Heart left ventricle (tissue), 16 donors: ENCODE results near the gene NANOS1. TPM values are rescaled to one million over a fixed set of nuclear protein-coding genes. Genes with fewer than 3 reads are reported as not detected.

Source experiments
- ATAC-seq, 4 donors: fragments of 200-7000 bp; cut with Tn5 transposase; one replicate each; pipeline ENCODE4 v1.9.1; 2020 to 2022; ENCODE audit warnings: moderate library complexity in 4 of 4, mild to moderate bottlenecking in 3 of 4, moderate number of reproducible peaks in 1 of 4
- DNase-seq, 5 donors: peaks; one replicate each; pipeline ENCODE4 v3.0.0-alpha.2; 2020
- H3K27ac ChIP-seq, 12 donors: fragments of 200-600 bp; sonication (generic) in 4 of 12; one replicate each; pipeline versions ENCODE4 v1.5.0 to v1.8.0; 2016 to 2022; ENCODE audit warnings: mild to moderate bottlenecking in 2 of 12
- H3K27me3 ChIP-seq, 9 donors: fragments of 200-600 bp; sonication (generic) in 2 of 9; one replicate each; pipeline versions ENCODE4 v1.5.1 to v1.8.0; 2016 to 2022; ENCODE audit warnings: mild to moderate bottlenecking in 3 of 9
- H3K36me3 ChIP-seq, 9 donors: fragments of 200-600 bp; sonication (generic) in 2 of 9; one replicate each; pipeline versions ENCODE4 v1.5.0 to v1.8.0; 2018 to 2022; ENCODE audit warnings: mild to moderate bottlenecking in 2 of 9
- H3K4me1 ChIP-seq, 12 donors: fragments of 200-600 bp; sonication (generic) in 4 of 12; one replicate each; pipeline versions ENCODE4 v1.5.0 to v1.8.0; 2016 to 2022; ENCODE audit warnings: mild to moderate bottlenecking in 3 of 12
- H3K4me3 ChIP-seq, 12 donors: fragments of 200-600 bp; sonication (generic) in 4 of 12; one replicate each; pipeline versions ENCODE4 v1.5.0 to v1.8.0; 2017 to 2022; ENCODE audit warnings: mild to moderate bottlenecking in 9 of 12, moderate library complexity in 4 of 12
- H3K9me3 ChIP-seq, 12 donors: fragments of 200-600 bp; sonication (generic) in 4 of 12; one replicate each; pipeline versions ENCODE4 v1.5.0 to v1.8.0; 2016 to 2022; ENCODE audit warnings: mild to moderate bottlenecking in 1 of 12
- POLR2A ChIP-seq, 2 donors: fragments of 450-650 bp; IDR thresholded peaks; one replicate each; pipeline ENCODE4 v1.6.1; 2017; ENCODE audit warnings: antibody characterized with exemption in 2 of 2, mild to moderate bottlenecking in 2 of 2, moderate library complexity in 2 of 2
- WGBS, 4 donors: extraction: QIAGEN DNeasy Blood & Tissue Kit in 2 of 4; methylation state at CpG; one replicate each; pipeline versions ENCODE4 v1.1.5 to v1.1.7; 2013 to 2018; 5-methylcytosine and 5-hydroxymethylcytosine counted together
- intact Hi-C, 10 donors: fragments of 100-400 bp; cut with DNase I; formaldehyde crosslinking; loops; one replicate each; pipeline versions ENCODE4 v1.11.1 to v1.14.2; 2022
- polyA plus RNA-seq, 2 donors: library from polyadenylated mRNA; stranded (reverse); fragments of 200-250 nt; gene quantifications; one replicate each; pipeline ENCODE4 v1.2.3, GENCODE V29; 2013
- total RNA-seq, 9 donors: library from RNA; depleted of rRNA in 2 of 9; stranded (reverse); fragments of >200 nt in 2 of 9; fragmentation: NEBNext Ultra II Directional in 3 of 9; extraction: Animal tissue kit (Norgen Biotek cat#: 25700) in 3 of 9; gene quantifications; one replicate each; pipeline versions ENCODE4 v1.1.0 to v1.2.4, GENCODE V29; 2016 to 2023
- TF ChIP-seq, protein P1 (sequence below), 12 donors: fragments of 200-600 bp; sonication (generic) in 4 of 12; IDR thresholded peaks; one replicate each; pipeline versions ENCODE4 v1.5.0 to v1.8.0; 2018 to 2022; ENCODE audit warnings: antibody characterized with exemption in 12 of 12, mild to moderate bottlenecking in 5 of 12
- donor health status: ischemic (EF 13 %, LVEDD 7.1; RV severe dilation, severe dysfunction).
- donor health status: healthy with polysubstance abuse.
- donor health status: DM: no; HTN: yes; CAD: no.
- donor health status: DM: no; HTN: no; CAD: no.
- donor health status: ischemic (EF 25% LVEDD 6.9; RV normal size, moderate dysfunction).
- donor health status: ischemic (EF 25% LVEDD 5.7; RV mildly dilated, moderate dysfunction).
- donor health status: healthy.
- donor health status: DM: yes; HTN: yes; CAD: no.
- donor health status: ischemic (EF 35%, LVEDD 5.7; RV mildly dilated, moderate dysfunction).
- donor health status: nonischemic (EF 11% LVEDD 7.7; RV severe dilation, severe dysfunction).
- donor health status: DM: yes; HTN: yes; CAD: no.
- donor health status: PGD.
- donor health status: ischemic (EF 29% LVEDD 5.4; RV normal size, mild dysfunction).
- donor health status: nonischemic (EF 23%, LVEDD 6.1; RV moderate dilation, normal function).

NANOS1 gene
- total and polyA plus RNA-seq, 11 donors = 3.3 to 41.4 (median 8.8) TPM

- H3K9me3 ChIP-seq = no peaks in the 10 kb centered on the region
- H3K27ac ChIP-seq = peak overlapping the region in 1 of 12 donors; percentile 65
- H3K36me3 ChIP-seq = no peaks in the 10 kb centered on the region
- DNase-seq = no peak
- no peaks in the 10 kb centered on the region for H3K27me3 ChIP-seq
- TF ChIP-seq, protein P1, sequence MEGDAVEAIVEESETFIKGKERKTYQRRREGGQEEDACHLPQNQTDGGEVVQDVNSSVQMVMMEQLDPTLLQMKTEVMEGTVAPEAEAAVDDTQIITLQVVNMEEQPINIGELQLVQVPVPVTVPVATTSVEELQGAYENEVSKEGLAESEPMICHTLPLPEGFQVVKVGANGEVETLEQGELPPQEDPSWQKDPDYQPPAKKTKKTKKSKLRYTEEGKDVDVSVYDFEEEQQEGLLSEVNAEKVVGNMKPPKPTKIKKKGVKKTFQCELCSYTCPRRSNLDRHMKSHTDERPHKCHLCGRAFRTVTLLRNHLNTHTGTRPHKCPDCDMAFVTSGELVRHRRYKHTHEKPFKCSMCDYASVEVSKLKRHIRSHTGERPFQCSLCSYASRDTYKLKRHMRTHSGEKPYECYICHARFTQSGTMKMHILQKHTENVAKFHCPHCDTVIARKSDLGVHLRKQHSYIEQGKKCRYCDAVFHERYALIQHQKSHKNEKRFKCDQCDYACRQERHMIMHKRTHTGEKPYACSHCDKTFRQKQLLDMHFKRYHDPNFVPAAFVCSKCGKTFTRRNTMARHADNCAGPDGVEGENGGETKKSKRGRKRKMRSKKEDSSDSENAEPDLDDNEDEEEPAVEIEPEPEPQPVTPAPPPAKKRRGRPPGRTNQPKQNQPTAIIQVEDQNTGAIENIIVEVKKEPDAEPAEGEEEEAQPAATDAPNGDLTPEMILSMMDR (IDR thresholded peaks at IDR 0.05) = no peak
- no peak for TF ChIP-seq POLR2A (IDR thresholded peaks at IDR 0.05)
- WGBS, 4 donors = 30 to 49% (median 42%) methylated on average over 8 to 9 of the region's 9 CpGs
- H3K4me1 ChIP-seq = peaks cover 0 to 9% (median 2%) of the 10 kb centered on the region in 12 donors
- H3K4me3 ChIP-seq = no peak overlapping the region
- intact Hi-C loops = no loop called here
- ATAC-seq = peak in 2 of 4 donors; percentile 44 to 76
Measured at GRCh38 chr10:119006451-119007210, 22.9 kb upstream of the NANOS1 start.

GRCh38 chr10:119007211-119007574, 22.3 kb upstream of the NANOS1 start:
- Histone ChIP-seq H3K4me1 (peaks cover 0 to 9% (median 2%) of the 10 kb centered on the region in 12 donors), H3K9me3 (no peaks in the 10 kb centered on the region), H3K27me3 (no peaks in the 10 kb centered on the region), H3K27ac (peak overlapping the region in 1 of 12 donors; percentile 56), H3K36me3 (no peaks in the 10 kb centered on the region), H3K4me3 (no peak overlapping the region)
- intact Hi-C loops = no loop called here
- WGBS, 4 donors = 67 to 73% (median 70%) methylated on average over 4 of the region's 4 CpGs
- no peak for TF ChIP-seq POLR2A (IDR thresholded peaks at IDR 0.05)
- TF ChIP-seq, protein P1 (IDR thresholded peaks at IDR 0.05) = no peak
- no peak for DNase-seq
- ATAC-seq = no peak

DNA sequence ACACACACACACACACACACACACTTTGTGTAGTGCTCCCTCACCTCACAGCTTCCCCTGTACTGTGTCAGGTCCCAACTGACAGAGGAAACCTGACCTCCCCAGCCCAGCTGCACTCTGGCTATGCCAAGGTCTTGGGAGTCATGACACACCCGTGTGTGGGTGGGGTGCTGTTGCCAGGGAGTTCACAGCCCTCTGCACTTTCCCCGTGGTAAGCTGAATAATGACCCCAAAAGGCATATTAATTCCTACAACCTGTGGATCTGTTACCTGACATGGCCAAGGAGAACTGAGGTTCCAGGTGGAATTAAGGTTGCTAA, 8.9 kb upstream of the NANOS1 start:
- TF ChIP-seq POLR2A (IDR thresholded peaks at IDR 0.05) = no peak
- DNase-seq = no peak
- no peak for ATAC-seq
- Histone ChIP-seq H3K27me3 (no peaks in the 10 kb centered on the region), H3K4me3 (no peak overlapping the region), H3K36me3 (no peaks in the 10 kb centered on the region), H3K4me1 (peaks cover 0 to 11% (median 5%) of the 10 kb centered on the region in 12 donors), H3K27ac (no peak overlapping the region), H3K9me3 (peaks cover 0 to 6% (median 0%) of the 10 kb centered on the region in 12 donors)
- intact Hi-C loops = loop anchor here in 6 of 10 donors (5.0 to 10.0 kb wide), 5 partner anchors 53 to 456 kb away; partner anchors contain the start of gene CACUL1 (in 2 of the 6)
- WGBS, 4 donors = 20 to 41% (median 32%) methylated on average over 1 to 2 of the region's 2 CpGs

DNA sequence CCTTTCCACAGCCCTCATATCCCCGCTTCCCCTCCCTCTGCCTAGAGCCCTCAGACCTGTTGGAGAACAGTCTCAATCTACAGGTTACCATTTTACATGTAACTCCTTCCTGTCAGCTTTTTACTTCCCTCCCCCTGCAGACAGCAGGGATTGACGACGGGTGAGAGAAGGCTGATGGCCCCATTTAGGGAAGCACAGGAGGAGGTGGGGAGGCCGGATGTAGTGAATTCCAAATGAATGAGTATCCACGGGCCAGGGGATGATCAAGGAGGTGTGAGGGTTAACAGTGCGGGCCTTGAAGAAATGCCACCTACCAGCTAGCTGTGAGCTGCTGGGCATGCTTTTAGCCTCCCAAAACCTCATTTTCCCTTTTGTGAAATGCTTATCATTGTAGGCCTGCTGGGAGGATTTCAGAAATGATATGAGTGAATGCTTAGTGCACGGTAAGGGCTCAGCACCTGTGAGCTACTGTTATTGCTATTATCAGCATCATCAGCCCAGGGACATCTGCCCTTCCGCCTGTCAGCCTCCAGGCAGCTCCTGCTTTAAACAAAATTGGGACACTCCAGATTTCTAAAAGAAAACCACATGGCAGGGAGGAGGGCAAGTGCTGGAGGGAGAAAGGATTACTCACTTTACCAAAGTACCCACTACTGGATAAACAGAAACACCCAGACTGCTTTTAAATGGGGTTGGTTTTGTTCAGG, 6.5 kb upstream of the NANOS1 start:
- peaks cover 0 to 6% (median 0%) of the 10 kb centered on the region in 12 donors for H3K9me3 ChIP-seq
- no peak for ATAC-seq
- H3K27me3 ChIP-seq = no peaks in the 10 kb centered on the region
- TF ChIP-seq POLR2A (IDR thresholded peaks at IDR 0.05) = no peak
- TF ChIP-seq, protein P1 (IDR thresholded peaks at IDR 0.05) = no peak
- intact Hi-C loops = loop anchor here in 6 of 10 donors (5.0 to 10.0 kb wide), 5 partner anchors 56 to 458 kb away; partner anchors contain the start of gene CACUL1 (in 2 of the 6)
- no peak overlapping the region for H3K27ac ChIP-seq
- no peak for DNase-seq
- no peak overlapping the region for H3K4me3 ChIP-seq
- WGBS, 4 donors = 49 to 59% (median 55%) methylated on average over 8 of the region's 8 CpGs
- H3K36me3 ChIP-seq = no peaks in the 10 kb centered on the region
- peaks cover 0 to 24% (median 13%) of the 10 kb centered on the region in 12 donors for H3K4me1 ChIP-seq
